ENCODE results near the gene EBLN2. TPM values are rescaled to one million over a fixed set of nuclear protein-coding genes. Genes with fewer than 3 reads are reported as not detected.

EBLN2 gene
- total and polyA plus RNA-seq, 2 experiments from 2014 or later = 4.7 to 9.9 TPM

DNA sequence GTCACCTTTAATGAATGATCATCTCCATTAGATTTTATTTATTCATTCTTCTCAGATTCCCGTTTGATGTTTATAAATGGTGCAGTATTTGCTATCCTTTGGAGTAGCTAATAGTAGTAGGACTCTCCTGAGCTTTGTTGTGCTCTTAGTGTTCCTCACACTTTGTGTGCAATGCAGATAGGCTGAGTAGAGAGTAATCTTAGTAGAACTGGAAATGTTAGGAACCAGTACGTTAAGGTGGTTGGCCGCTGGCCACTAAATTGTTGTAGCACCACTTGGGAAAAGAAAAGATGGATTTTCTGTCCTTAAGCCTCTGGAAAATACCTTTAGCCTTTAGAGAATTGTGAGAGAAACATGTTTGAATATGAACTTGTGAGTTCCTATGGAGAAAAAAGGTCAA, 19.9 kb upstream of the EBLN2 start (continued):
- TF ChIP-seq, protein P1, sequence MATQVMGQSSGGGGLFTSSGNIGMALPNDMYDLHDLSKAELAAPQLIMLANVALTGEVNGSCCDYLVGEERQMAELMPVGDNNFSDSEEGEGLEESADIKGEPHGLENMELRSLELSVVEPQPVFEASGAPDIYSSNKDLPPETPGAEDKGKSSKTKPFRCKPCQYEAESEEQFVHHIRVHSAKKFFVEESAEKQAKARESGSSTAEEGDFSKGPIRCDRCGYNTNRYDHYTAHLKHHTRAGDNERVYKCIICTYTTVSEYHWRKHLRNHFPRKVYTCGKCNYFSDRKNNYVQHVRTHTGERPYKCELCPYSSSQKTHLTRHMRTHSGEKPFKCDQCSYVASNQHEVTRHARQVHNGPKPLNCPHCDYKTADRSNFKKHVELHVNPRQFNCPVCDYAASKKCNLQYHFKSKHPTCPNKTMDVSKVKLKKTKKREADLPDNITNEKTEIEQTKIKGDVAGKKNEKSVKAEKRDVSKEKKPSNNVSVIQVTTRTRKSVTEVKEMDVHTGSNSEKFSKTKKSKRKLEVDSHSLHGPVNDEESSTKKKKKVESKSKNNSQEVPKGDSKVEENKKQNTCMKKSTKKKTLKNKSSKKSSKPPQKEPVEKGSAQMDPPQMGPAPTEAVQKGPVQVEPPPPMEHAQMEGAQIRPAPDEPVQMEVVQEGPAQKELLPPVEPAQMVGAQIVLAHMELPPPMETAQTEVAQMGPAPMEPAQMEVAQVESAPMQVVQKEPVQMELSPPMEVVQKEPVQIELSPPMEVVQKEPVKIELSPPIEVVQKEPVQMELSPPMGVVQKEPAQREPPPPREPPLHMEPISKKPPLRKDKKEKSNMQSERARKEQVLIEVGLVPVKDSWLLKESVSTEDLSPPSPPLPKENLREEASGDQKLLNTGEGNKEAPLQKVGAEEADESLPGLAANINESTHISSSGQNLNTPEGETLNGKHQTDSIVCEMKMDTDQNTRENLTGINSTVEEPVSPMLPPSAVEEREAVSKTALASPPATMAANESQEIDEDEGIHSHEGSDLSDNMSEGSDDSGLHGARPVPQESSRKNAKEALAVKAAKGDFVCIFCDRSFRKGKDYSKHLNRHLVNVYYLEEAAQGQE (IDR thresholded peaks at IDR 0.05; ENCODE audit: unreplicated experiment) = no peak
- TF ChIP-seq ZNF114 (CRISPR knock-in tag; IDR thresholded peaks at IDR 0.05) = no peak
- TF ChIP-seq JUNB (IDR thresholded peaks at IDR 0.05; ENCODE audit: unreplicated experiment) = no peak
- no peak for TF ChIP-seq CREB1 (CRISPR knock-in tag; IDR thresholded peaks at IDR 0.05; ENCODE audit: low read depth)
- no peak for TF ChIP-seq NANOG (IDR thresholded peaks at IDR 0.05; ENCODE audit: borderline replicate concordance)

DNA sequence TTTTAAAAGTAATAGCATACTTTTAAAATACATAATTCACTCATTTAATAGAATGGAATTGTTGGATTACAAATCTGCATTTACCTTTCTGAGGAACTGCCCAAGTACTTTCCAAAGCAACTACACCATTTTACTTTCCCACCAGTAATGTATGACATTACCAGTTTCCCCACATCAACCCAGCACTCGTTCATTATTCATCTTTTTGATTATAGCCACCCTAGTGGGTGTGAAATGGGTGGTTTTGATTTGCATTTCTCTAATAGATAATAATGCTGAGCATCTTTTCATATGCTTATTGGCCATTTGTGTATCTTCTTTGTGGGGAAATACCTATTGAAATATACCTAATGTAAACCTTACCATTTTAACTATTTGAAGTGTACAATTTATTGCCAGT, 18.0 kb upstream of the EBLN2 start:
- H4K20me1 ChIP-seq (replicated peaks; ENCODE audit: insufficient read depth) = peaks cover 74% of the 10 kb centered on the region
- no peaks in the 10 kb centered on the region; the same call in 1 of the 2 replicates for H3K79me2 ChIP-seq (replicated peaks; ENCODE audit: insufficient read depth)
- H3K27me3 ChIP-seq (ENCODE audit: insufficient read depth) = no peaks in the 10 kb centered on the region
- H3K9me3 Mint-ChIP-seq = no peaks in the 10 kb centered on the region
- H2AFZ ChIP-seq = no peak overlapping the region
- H3K4me2 ChIP-seq = peak overlapping the region; percentile 17; the same call in 1 of the 2 replicates
- H3K27ac Mint-ChIP-seq = no peak overlapping the region
- no peaks in the 10 kb centered on the region for H3K9me2 ChIP-seq (ENCODE audit: insufficient read depth)
- H3K27ac ChIP-seq (ENCODE audit: low read depth) = no peak overlapping the region
- H3K36me3 Mint-ChIP-seq (ENCODE audit: low read depth) = peaks cover 8% of the 10 kb centered on the region; the same call in 2 of the 3 replicates
- H3K4me3 Mint-ChIP-seq = no peak overlapping the region
- H3K36me3 ChIP-seq (ENCODE audit: insufficient read depth) = no peaks in the 10 kb centered on the region
- ATAC-seq = no peak
- DNase-seq (ENCODE audit: low spot score) = no peak
- H3K27me3 Mint-ChIP-seq (ENCODE audit: insufficient read depth, low read depth, poor library complexity) = no peaks in the 10 kb centered on the region
- peaks cover 57% of the 10 kb centered on the region for H3K4me1 Mint-ChIP-seq
- H3K4me1 ChIP-seq (ENCODE audit: insufficient read depth) = peaks cover 53% of the 10 kb centered on the region
- no peak overlapping the region for H3K4me3 ChIP-seq
- H3F3A ChIP-seq (replicated peaks; ENCODE audit: low read depth) = no peaks in the 10 kb centered on the region
- TF ChIP-seq NANOG (IDR thresholded peaks at IDR 0.05; ENCODE audit: borderline replicate concordance) (no peak), ZNF331 (CRISPR knock-in tag; IDR thresholded peaks at IDR 0.05; ENCODE audit: low read depth) (no peak), CREB1 (CRISPR knock-in tag; IDR thresholded peaks at IDR 0.05; ENCODE audit: low read depth) (no peak), EZH2phosphoT487 (IDR thresholded peaks at IDR 0.05; ENCODE audit: unreplicated experiment) (no peak)
- TF ChIP-seq, protein P2, sequence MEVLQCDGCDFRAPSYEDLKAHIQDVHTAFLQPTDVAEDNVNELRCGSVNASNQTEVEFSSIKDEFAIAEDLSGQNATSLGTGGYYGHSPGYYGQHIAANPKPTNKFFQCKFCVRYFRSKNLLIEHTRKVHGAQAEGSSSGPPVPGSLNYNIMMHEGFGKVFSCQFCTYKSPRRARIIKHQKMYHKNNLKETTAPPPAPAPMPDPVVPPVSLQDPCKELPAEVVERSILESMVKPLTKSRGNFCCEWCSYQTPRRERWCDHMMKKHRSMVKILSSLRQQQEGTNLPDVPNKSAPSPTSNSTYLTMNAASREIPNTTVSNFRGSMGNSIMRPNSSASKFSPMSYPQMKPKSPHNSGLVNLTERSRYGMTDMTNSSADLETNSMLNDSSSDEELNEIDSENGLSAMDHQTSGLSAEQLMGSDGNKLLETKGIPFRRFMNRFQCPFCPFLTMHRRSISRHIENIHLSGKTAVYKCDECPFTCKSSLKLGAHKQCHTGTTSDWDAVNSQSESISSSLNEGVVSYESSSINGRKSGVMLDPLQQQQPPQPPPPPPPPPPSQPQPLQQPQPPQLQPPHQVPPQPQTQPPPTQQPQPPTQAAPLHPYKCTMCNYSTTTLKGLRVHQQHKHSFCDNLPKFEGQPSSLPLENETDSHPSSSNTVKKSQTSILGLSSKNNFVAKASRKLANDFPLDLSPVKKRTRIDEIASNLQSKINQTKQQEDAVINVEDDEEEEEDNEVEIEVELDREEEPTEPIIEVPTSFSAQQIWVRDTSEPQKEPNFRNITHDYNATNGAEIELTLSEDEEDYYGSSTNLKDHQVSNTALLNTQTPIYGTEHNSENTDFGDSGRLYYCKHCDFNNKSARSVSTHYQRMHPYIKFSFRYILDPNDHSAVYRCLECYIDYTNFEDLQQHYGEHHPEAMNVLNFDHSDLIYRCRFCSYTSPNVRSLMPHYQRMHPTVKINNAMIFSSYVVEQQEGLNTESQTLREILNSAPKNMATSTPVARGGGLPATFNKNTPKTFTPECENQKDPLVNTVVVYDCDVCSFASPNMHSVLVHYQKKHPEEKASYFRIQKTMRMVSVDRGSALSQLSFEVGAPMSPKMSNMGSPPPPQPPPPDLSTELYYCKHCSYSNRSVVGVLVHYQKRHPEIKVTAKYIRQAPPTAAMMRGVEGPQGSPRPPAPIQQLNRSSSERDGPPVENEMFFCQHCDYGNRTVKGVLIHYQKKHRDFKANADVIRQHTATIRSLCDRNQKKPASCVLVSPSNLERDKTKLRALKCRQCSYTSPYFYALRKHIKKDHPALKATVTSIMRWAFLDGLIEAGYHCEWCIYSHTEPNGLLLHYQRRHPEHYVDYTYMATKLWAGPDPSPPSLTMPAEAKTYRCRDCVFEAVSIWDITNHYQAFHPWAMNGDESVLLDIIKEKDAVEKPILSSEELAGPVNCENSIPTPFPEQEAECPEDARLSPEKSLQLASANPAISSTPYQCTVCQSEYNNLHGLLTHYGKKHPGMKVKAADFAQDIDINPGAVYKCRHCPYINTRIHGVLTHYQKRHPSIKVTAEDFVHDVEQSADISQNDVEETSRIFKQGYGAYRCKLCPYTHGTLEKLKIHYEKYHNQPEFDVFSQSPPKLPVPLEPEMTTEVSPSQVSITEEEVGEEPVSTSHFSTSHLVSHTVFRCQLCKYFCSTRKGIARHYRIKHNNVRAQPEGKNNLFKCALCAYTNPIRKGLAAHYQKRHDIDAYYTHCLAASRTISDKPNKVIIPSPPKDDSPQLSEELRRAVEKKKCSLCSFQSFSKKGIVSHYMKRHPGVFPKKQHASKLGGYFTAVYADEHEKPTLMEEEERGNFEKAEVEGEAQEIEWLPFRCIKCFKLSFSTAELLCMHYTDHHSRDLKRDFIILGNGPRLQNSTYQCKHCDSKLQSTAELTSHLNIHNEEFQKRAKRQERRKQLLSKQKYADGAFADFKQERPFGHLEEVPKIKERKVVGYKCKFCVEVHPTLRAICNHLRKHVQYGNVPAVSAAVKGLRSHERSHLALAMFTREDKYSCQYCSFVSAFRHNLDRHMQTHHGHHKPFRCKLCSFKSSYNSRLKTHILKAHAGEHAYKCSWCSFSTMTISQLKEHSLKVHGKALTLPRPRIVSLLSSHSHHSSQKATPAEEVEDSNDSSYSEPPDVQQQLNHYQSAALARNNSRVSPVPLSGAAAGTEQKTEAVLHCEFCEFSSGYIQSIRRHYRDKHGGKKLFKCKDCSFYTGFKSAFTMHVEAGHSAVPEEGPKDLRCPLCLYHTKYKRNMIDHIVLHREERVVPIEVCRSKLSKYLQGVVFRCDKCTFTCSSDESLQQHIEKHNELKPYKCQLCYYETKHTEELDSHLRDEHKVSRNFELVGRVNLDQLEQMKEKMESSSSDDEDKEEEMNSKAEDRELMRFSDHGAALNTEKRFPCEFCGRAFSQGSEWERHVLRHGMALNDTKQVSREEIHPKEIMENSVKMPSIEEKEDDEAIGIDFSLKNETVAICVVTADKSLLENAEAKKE (CRISPR knock-in tag; IDR thresholded peaks at IDR 0.05) = no peak
- TF ChIP-seq, protein P3, sequence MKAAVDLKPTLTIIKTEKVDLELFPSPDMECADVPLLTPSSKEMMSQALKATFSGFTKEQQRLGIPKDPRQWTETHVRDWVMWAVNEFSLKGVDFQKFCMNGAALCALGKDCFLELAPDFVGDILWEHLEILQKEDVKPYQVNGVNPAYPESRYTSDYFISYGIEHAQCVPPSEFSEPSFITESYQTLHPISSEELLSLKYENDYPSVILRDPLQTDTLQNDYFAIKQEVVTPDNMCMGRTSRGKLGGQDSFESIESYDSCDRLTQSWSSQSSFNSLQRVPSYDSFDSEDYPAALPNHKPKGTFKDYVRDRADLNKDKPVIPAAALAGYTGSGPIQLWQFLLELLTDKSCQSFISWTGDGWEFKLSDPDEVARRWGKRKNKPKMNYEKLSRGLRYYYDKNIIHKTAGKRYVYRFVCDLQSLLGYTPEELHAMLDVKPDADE (IDR thresholded peaks at IDR 0.05) = no peak
- TF ChIP-seq, protein P1 (IDR thresholded peaks at IDR 0.05; ENCODE audit: unreplicated experiment) = no peak

Data from GM23338 (cell line).